Measurements from ENCODE around the gene NR2F1.

GRCh38 chr5:93635991-93636390 is 53.0 kb downstream of the NR2F1 start:
- TF ChIP-seq, protein P1, sequence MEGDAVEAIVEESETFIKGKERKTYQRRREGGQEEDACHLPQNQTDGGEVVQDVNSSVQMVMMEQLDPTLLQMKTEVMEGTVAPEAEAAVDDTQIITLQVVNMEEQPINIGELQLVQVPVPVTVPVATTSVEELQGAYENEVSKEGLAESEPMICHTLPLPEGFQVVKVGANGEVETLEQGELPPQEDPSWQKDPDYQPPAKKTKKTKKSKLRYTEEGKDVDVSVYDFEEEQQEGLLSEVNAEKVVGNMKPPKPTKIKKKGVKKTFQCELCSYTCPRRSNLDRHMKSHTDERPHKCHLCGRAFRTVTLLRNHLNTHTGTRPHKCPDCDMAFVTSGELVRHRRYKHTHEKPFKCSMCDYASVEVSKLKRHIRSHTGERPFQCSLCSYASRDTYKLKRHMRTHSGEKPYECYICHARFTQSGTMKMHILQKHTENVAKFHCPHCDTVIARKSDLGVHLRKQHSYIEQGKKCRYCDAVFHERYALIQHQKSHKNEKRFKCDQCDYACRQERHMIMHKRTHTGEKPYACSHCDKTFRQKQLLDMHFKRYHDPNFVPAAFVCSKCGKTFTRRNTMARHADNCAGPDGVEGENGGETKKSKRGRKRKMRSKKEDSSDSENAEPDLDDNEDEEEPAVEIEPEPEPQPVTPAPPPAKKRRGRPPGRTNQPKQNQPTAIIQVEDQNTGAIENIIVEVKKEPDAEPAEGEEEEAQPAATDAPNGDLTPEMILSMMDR (IDR thresholded peaks at IDR 0.05; ENCODE audit: poor library complexity) = no peak
- TF ChIP-seq EZH2 (IDR thresholded peaks at IDR 0.05; ENCODE audit: borderline replicate concordance) (no peak), EZH2phosphoT487 (IDR thresholded peaks at IDR 0.05; ENCODE audit: low read depth, severe bottlenecking, unreplicated experiment) (no peak)
